Central memory CD4-positive, alpha-beta T cell (primary cell): Measurements from ENCODE around the gene KRT32.

ENCODE experiments used
- DNase-seq: peaks from one replicate; pipeline ENCODE4 v3.0.0; 2022

The KRT32 gene

GRCh38 chr17:41492351-41492750 lies 25.2 kb upstream of the KRT32 start:
- DNase-seq, result no peak

GRCh38 chr17:41491476-41491875 lies 24.3 kb upstream of the KRT32 start:
- no peak for DNase-seq

GRCh38 chr17:41490000-41490990 lies 23.1 kb upstream of the KRT32 start:
- no peak for DNase-seq

GRCh38 chr17:41489531-41489930 lies 22.3 kb upstream of the KRT32 start, which contains the start of gene KRT36:
Gene KRT36 (minus strand): TSS chr17:41489910. CDS start chr17:41489864, 46 bp downstream.
- no peak for DNase-seq

GRCh38 chr17:41486809-41487530 lies 19.8 kb upstream of the KRT32 start:
- DNase-seq, result no peak

GRCh38 chr17:41486316-41486715 lies 19.1 kb upstream of the KRT32 start:
- no peak for DNase-seq

- DNase-seq, result no peak
Measured at GRCh38 chr17:41484920-41485904, 18.0 kb upstream of the KRT32 start.

- DNase-seq, result no peak
Measured at GRCh38 chr17:41483991-41484826, 17.0 kb upstream of the KRT32 start.

- DNase-seq, result no peak
Measured at GRCh38 chr17:41483531-41483930, 16.3 kb upstream of the KRT32 start.

- no peak for DNase-seq
Measured at GRCh38 chr17:41481036-41481435, 13.8 kb upstream of the KRT32 start, which contains the start of gene KRT35. Gene KRT35 (minus strand): TSS chr17:41481151. CDS start chr17:41481097, 54 bp downstream.

GRCh38 chr17:41480581-41480980 lies 13.4 kb upstream of the KRT32 start:
- DNase-seq, result no peak

GRCh38 chr17:41480136-41480535 lies 12.9 kb upstream of the KRT32 start:
- no peak for DNase-seq

GRCh38 chr17:41478237-41478636 lies 11.1 kb upstream of the KRT32 start:
- DNase-seq, result no peak

GRCh38 chr17:41476866-41477815 lies 10.0 kb upstream of the KRT32 start:
- no peak for DNase-seq

GRCh38 chr17:41475421-41475820 lies 8.2 kb upstream of the KRT32 start:
- DNase-seq, result no peak

- no peak for DNase-seq
Measured at GRCh38 chr17:41474863-41475262, 7.7 kb upstream of the KRT32 start.

GRCh38 chr17:41468346-41468745 lies 1.2 kb upstream of the KRT32 start:
- no peak for DNase-seq

- no peak for DNase-seq
Measured at GRCh38 chr17:41467561-41467960, 375 bp upstream of the KRT32 start.

GRCh38 chr17:41464682-41465081 lies 2.5 kb downstream of the KRT32 start:
- no peak for DNase-seq

GRCh38 chr17:41464173-41464572 lies 3.0 kb downstream of the KRT32 start:
- no peak for DNase-seq
